Measurements from ENCODE around the gene CRYGN.

DNA sequence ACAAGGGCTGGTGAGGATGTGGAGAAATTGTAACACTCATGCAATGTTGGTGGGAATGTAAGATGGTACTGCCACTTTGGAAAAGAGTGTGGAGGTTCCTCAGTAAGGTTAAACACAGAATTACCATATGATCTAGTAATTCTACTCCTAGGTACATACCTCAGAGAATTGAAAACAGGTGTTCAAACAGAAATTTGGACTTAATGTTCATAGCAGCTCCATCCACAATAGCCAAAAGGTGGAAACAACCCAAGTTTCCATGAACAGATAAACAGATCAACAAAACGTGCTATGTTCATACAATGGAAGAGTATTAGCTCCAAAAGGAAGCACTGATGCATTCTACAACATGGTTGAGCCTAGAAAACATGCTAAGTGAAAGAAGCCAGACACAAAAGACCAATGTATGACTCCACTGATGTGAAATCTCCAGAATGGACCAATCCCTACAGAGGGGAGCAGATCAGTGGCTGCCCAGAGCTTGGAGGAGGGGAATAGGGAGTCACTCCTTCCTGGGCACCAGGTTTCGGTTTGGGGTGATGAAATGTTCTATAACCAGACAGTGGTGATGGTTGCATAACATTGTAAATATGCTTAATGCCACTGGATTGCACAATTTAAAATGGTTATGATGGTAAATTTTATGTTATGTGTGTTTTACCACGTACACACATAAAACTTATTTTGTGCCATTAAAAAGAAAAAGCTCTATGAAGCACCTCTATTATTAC, 24.4 kb downstream of the CRYGN start:
- no peak for TF ChIP-seq EZH2 (IDR thresholded peaks at IDR 0.05; ENCODE audit: low read length, missing control alignments)
- TF ChIP-seq, protein P1, sequence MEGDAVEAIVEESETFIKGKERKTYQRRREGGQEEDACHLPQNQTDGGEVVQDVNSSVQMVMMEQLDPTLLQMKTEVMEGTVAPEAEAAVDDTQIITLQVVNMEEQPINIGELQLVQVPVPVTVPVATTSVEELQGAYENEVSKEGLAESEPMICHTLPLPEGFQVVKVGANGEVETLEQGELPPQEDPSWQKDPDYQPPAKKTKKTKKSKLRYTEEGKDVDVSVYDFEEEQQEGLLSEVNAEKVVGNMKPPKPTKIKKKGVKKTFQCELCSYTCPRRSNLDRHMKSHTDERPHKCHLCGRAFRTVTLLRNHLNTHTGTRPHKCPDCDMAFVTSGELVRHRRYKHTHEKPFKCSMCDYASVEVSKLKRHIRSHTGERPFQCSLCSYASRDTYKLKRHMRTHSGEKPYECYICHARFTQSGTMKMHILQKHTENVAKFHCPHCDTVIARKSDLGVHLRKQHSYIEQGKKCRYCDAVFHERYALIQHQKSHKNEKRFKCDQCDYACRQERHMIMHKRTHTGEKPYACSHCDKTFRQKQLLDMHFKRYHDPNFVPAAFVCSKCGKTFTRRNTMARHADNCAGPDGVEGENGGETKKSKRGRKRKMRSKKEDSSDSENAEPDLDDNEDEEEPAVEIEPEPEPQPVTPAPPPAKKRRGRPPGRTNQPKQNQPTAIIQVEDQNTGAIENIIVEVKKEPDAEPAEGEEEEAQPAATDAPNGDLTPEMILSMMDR (conservative IDR thresholded peaks at IDR 0.05 in 1 of 2, IDR thresholded peaks at IDR 0.05 in 1 of 2; ENCODE audit: low read depth in 1 of 2, low read length in 2 of 2), result no peak
